Gastrocnemius medialis (tissue), 4 donors: ENCODE measurements around the gene PPIL4.

Source experiments
- POLR2A ChIP-seq, 2 donors: fragments of 450-650 bp; IDR thresholded peaks; one replicate each; pipeline ENCODE4 v1.6.1; 2017; ENCODE audit warnings: antibody characterized with exemption in 2 of 2, mild to moderate bottlenecking in 2 of 2, moderate library complexity in 2 of 2
- TF ChIP-seq, protein P1 (sequence below), 5 experiments: fragments of 450-650 bp in 3 of 5; fragments of 200-600 bp in 2 of 5; sonication (generic) in 2 of 5; IDR thresholded peaks in 4 of 5; conservative IDR thresholded peaks in 1 of 5; 1 replicate in 4 of 5; 2 replicates in 1 of 5; pipeline ENCODE4 v1.5.1; 2016 to 2019; ENCODE audit warnings: antibody characterized with exemption in 5 of 5, mild to moderate bottlenecking in 3 of 5, moderate library complexity in 3 of 5

- TF ChIP-seq, protein P1, sequence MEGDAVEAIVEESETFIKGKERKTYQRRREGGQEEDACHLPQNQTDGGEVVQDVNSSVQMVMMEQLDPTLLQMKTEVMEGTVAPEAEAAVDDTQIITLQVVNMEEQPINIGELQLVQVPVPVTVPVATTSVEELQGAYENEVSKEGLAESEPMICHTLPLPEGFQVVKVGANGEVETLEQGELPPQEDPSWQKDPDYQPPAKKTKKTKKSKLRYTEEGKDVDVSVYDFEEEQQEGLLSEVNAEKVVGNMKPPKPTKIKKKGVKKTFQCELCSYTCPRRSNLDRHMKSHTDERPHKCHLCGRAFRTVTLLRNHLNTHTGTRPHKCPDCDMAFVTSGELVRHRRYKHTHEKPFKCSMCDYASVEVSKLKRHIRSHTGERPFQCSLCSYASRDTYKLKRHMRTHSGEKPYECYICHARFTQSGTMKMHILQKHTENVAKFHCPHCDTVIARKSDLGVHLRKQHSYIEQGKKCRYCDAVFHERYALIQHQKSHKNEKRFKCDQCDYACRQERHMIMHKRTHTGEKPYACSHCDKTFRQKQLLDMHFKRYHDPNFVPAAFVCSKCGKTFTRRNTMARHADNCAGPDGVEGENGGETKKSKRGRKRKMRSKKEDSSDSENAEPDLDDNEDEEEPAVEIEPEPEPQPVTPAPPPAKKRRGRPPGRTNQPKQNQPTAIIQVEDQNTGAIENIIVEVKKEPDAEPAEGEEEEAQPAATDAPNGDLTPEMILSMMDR (IDR thresholded peaks at IDR 0.05 in 4 of 5, conservative IDR thresholded peaks at IDR 0.05 in 1 of 5): no peak
- TF ChIP-seq POLR2A (IDR thresholded peaks at IDR 0.05): no peak
Observed at GRCh38 chr6:149487316-149487715, 58.5 kb downstream of the PPIL4 start.
